Heart left ventricle (tissue), 16 donors: ENCODE measurements around the gene IFI27L1. TPM values are rescaled to one million over a fixed set of nuclear protein-coding genes. Genes with fewer than 3 reads are reported as not detected.
A peak's percentile ranks its signal among the peaks of the same experiment; 100 is the strongest.

Source experiments
- ATAC-seq, 4 donors: fragments of 200-7000 bp; cut with Tn5 transposase; one replicate each; pipeline ENCODE4 v1.9.1; 2020 to 2022; ENCODE audit warnings: moderate library complexity in 4 of 4, mild to moderate bottlenecking in 3 of 4, moderate number of reproducible peaks in 1 of 4
- DNase-seq, 5 donors: peaks; one replicate each; pipeline ENCODE4 v3.0.0-alpha.2; 2020
- H3K27ac ChIP-seq, 12 donors: fragments of 200-600 bp; sonication (generic) in 4 of 12; one replicate each; pipeline versions ENCODE4 v1.5.0 to v1.8.0; 2016 to 2022; ENCODE audit warnings: mild to moderate bottlenecking in 2 of 12
- H3K27me3 ChIP-seq, 9 donors: fragments of 200-600 bp; sonication (generic) in 2 of 9; one replicate each; pipeline versions ENCODE4 v1.5.1 to v1.8.0; 2016 to 2022; ENCODE audit warnings: mild to moderate bottlenecking in 3 of 9
- H3K36me3 ChIP-seq, 9 donors: fragments of 200-600 bp; sonication (generic) in 2 of 9; one replicate each; pipeline versions ENCODE4 v1.5.0 to v1.8.0; 2018 to 2022; ENCODE audit warnings: mild to moderate bottlenecking in 2 of 9
- H3K4me1 ChIP-seq, 12 donors: fragments of 200-600 bp; sonication (generic) in 4 of 12; one replicate each; pipeline versions ENCODE4 v1.5.0 to v1.8.0; 2016 to 2022; ENCODE audit warnings: mild to moderate bottlenecking in 3 of 12
- H3K4me3 ChIP-seq, 12 donors: fragments of 200-600 bp; sonication (generic) in 4 of 12; one replicate each; pipeline versions ENCODE4 v1.5.0 to v1.8.0; 2017 to 2022; ENCODE audit warnings: mild to moderate bottlenecking in 9 of 12, moderate library complexity in 4 of 12
- H3K9me3 ChIP-seq, 12 donors: fragments of 200-600 bp; sonication (generic) in 4 of 12; one replicate each; pipeline versions ENCODE4 v1.5.0 to v1.8.0; 2016 to 2022; ENCODE audit warnings: mild to moderate bottlenecking in 1 of 12
- POLR2A ChIP-seq, 2 donors: fragments of 450-650 bp; IDR thresholded peaks; one replicate each; pipeline ENCODE4 v1.6.1; 2017; ENCODE audit warnings: antibody characterized with exemption in 2 of 2, mild to moderate bottlenecking in 2 of 2, moderate library complexity in 2 of 2
- WGBS, 4 donors: extraction: QIAGEN DNeasy Blood & Tissue Kit in 2 of 4; methylation state at CpG; one replicate each; pipeline versions ENCODE4 v1.1.5 to v1.1.7; 2013 to 2018; 5-methylcytosine and 5-hydroxymethylcytosine counted together
- intact Hi-C, 10 donors: fragments of 100-400 bp; cut with DNase I; formaldehyde crosslinking; loops; one replicate each; pipeline versions ENCODE4 v1.11.1 to v1.14.2; 2022
- polyA plus RNA-seq, 2 donors: library from polyadenylated mRNA; stranded (reverse); fragments of 200-250 nt; gene quantifications; one replicate each; pipeline ENCODE4 v1.2.3, GENCODE V29; 2013
- total RNA-seq, 9 donors: library from RNA; depleted of rRNA in 2 of 9; stranded (reverse); fragments of >200 nt in 2 of 9; fragmentation: NEBNext Ultra II Directional in 3 of 9; extraction: Animal tissue kit (Norgen Biotek cat#: 25700) in 3 of 9; gene quantifications; one replicate each; pipeline versions ENCODE4 v1.1.0 to v1.2.4, GENCODE V29; 2016 to 2023
- TF ChIP-seq, protein P1 (sequence below), 12 donors: fragments of 200-600 bp; sonication (generic) in 4 of 12; IDR thresholded peaks; one replicate each; pipeline versions ENCODE4 v1.5.0 to v1.8.0; 2018 to 2022; ENCODE audit warnings: antibody characterized with exemption in 12 of 12, mild to moderate bottlenecking in 5 of 12
- donor health status: ischemic (EF 13 %, LVEDD 7.1; RV severe dilation, severe dysfunction).
- donor health status: healthy with polysubstance abuse.
- donor health status: DM: no; HTN: yes; CAD: no.
- donor health status: DM: no; HTN: no; CAD: no.
- donor health status: ischemic (EF 25% LVEDD 6.9; RV normal size, moderate dysfunction).
- donor health status: ischemic (EF 25% LVEDD 5.7; RV mildly dilated, moderate dysfunction).
- donor health status: healthy.
- donor health status: DM: yes; HTN: yes; CAD: no.
- donor health status: ischemic (EF 35%, LVEDD 5.7; RV mildly dilated, moderate dysfunction).
- donor health status: nonischemic (EF 11% LVEDD 7.7; RV severe dilation, severe dysfunction).
- donor health status: DM: yes; HTN: yes; CAD: no.
- donor health status: PGD.
- donor health status: ischemic (EF 29% LVEDD 5.4; RV normal size, mild dysfunction).
- donor health status: nonischemic (EF 23%, LVEDD 6.1; RV moderate dilation, normal function).

The IFI27L1 gene
- total and polyA plus RNA-seq, 11 donors: 8.9 to 45.0 (median 16.8) TPM

DNA sequence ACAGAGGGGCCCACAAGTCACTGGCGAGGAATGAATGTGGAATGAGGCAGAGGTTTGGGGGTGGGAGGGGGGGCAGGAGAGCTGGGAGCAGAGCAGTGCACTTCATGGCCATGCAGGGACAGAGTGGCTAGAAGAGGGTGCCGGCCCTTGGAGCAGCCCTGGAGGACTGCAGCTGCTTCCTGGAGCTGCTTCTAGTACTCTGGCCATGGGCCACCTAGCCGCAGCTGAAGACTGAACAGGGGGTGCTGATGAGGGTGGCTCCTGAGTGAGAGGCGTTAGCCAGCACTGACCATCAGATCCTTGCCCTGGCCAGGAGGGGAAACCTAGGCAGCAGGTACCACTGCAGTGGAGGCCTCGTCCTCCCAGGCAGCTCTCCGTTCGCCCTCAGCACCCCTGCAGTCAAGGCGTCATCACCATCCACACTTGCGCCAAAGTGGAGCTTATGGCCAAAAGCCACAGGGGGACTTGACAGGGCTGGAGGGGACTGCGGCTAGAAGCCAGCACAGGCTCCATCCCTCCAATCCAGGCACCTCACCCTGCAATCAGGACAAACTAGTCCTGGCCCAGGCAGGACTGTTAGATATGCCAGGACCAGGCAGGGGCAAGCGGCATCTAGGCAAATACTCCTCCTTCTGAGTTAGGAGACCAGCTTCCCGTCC is 38.5 kb upstream of the IFI27L1 start:
- H3K27ac ChIP-seq: peak overlapping the region in 10 of 12 donors; percentile 9 to 74 (median 56)

DNA sequence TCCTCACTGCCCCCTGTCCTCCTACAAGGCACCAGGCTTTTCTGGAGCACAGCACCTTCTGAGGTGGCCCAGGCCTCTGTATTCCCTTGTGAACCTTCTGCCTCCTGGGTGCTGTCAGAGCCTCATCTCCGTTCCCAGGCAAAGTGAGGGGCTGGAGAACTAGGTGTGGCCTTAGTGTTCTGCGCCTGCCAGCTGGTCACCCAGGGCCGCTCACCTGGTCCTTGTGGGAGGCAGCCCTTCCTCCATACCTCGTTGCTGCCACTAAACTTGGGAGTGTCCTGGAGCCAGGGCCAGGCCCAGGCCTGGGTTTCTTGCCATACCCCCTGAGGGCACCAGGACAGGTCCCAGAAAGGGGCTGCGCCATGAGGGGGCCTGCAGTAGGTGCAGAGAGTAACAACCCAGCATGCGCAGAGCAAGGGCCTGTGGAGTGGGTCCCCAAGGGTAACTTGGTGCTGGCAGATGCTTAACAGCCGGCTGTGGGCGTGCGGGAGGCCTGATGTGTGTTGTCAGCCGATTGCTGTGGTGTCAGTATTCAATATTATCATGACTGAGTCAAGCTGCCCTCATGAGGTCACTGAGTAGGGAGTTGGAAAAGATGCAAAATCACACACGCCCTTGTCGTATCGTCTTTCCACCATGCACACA is 37.9 kb upstream of the IFI27L1 start:
- Histone ChIP-seq H3K27ac (peak overlapping the region in 2 of 12 donors; percentile 54 to 59), H3K4me3 (no peak overlapping the region), H3K36me3 (peaks cover 0 to 43% (median 36%) of the 10 kb centered on the region in 9 donors), H3K9me3 (no peaks in the 10 kb centered on the region), H3K27me3 (no peaks in the 10 kb centered on the region), H3K4me1 (peaks cover 0 to 21% (median 16%) of the 10 kb centered on the region in 12 donors)
- 77 to 83% (median 81%) methylated on average over 9 to 13 of the region's 13 CpGs for WGBS, 4 donors
- intact Hi-C loops: no loop called here
- DNase-seq (no peak), ATAC-seq (peak in 3 of 4 donors; percentile 2 to 19 (median 16))
- no peak for TF ChIP-seq POLR2A (IDR thresholded peaks at IDR 0.05)
- TF ChIP-seq, protein P1, sequence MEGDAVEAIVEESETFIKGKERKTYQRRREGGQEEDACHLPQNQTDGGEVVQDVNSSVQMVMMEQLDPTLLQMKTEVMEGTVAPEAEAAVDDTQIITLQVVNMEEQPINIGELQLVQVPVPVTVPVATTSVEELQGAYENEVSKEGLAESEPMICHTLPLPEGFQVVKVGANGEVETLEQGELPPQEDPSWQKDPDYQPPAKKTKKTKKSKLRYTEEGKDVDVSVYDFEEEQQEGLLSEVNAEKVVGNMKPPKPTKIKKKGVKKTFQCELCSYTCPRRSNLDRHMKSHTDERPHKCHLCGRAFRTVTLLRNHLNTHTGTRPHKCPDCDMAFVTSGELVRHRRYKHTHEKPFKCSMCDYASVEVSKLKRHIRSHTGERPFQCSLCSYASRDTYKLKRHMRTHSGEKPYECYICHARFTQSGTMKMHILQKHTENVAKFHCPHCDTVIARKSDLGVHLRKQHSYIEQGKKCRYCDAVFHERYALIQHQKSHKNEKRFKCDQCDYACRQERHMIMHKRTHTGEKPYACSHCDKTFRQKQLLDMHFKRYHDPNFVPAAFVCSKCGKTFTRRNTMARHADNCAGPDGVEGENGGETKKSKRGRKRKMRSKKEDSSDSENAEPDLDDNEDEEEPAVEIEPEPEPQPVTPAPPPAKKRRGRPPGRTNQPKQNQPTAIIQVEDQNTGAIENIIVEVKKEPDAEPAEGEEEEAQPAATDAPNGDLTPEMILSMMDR (IDR thresholded peaks at IDR 0.05): no peak

More for the DNA sequence above, 38.5 kb upstream of the IFI27L1 start:
- TF ChIP-seq, protein P1 (IDR thresholded peaks at IDR 0.05): no peak
- TF ChIP-seq POLR2A (IDR thresholded peaks at IDR 0.05): no peak
- DNase-seq: no peak
- intact Hi-C loops: no loop called here
- H3K4me1 ChIP-seq: peaks cover 0 to 21% (median 16%) of the 10 kb centered on the region in 12 donors
- H3K4me3 ChIP-seq: no peak overlapping the region
- 46 to 73% (median 58%) methylated on average over 6 to 12 of the region's 12 CpGs for WGBS, 4 donors
- no peaks in the 10 kb centered on the region for H3K27me3 ChIP-seq
- ATAC-seq: peak; percentile 9 to 38 (median 26)
- H3K9me3 ChIP-seq: no peaks in the 10 kb centered on the region
- peaks cover 0 to 36% (median 30%) of the 10 kb centered on the region in 9 donors for H3K36me3 ChIP-seq

DNA sequence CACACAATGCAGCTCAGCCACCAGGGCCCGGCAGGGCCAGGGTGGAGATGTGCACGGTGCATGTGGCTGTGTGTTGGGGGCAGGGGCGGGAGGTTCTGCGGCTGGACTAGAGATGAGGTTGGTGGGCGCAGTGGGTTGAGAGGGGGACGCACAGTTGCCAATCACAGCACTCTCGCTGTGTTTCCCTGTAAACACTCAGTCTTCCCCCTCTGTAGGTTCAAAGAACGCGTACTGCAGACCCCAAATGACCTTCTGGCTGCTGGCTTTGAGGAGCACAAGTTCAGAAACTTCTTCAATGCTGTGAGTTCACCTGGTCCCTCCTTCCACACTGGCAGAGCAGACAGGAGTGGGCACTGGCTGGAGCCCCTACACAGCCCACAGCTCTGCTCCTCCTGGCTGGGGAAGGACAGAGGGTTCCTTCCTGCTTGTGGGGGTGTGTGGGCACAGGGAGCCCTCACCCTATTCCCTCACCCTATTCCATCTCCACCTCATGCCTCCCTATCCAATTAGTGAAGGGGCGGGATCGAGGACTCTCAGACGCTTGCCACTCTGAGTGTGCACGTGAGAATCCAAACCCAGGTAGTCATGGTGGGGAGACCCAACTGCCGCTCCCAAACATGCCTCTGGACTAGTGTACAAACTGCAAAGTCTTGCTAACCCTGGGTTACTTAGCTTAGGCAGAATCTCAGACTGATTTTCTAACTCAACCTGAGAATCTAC is 37.2 kb upstream of the IFI27L1 start:
- no peak for DNase-seq
- intact Hi-C loops: no loop called here
- Histone ChIP-seq H3K36me3 (peaks cover 0 to 50% (median 43%) of the 10 kb centered on the region in 9 donors), H3K27ac (no peak overlapping the region), H3K27me3 (no peaks in the 10 kb centered on the region), H3K4me1 (peaks cover 0 to 27% (median 16%) of the 10 kb centered on the region in 12 donors), H3K4me3 (no peak overlapping the region), H3K9me3 (no peaks in the 10 kb centered on the region)
- ATAC-seq: no peak
- no peak for TF ChIP-seq POLR2A (IDR thresholded peaks at IDR 0.05)
- TF ChIP-seq, protein P1 (IDR thresholded peaks at IDR 0.05): no peak
- WGBS, 4 donors: 86 to 89% (median 87%) methylated on average over 12 to 14 of the region's 14 CpGs
